Omental fat pad (tissue), 4 donors: ENCODE results near the gene UEVLD. TPM values are rescaled to one million over a fixed set of nuclear protein-coding genes. Genes with fewer than 3 reads are reported as not detected.

ENCODE experiments used
- ATAC-seq: fragments of 150-250 bp; one replicate; pipeline ENCODE4 v1.9.1; 2016; ENCODE audit warnings: mild to moderate bottlenecking, moderate library complexity; ENCODE audit not compliant: low FRiP score
- DNase-seq: peaks from one replicate; pipeline ENCODE4 v3.0.0-alpha.2; 2019; ENCODE audit warnings: low spot score
- total RNA-seq, 4 donors: library from RNA; depleted of rRNA; stranded (reverse); fragments of >200 nt; gene quantifications; one replicate each; pipeline ENCODE4 v1.1.0, GENCODE V29; 2016
- TF ChIP-seq, protein P1 (sequence below), 3 donors: fragments of 450-650 bp; IDR thresholded peaks; one replicate each; pipeline ENCODE4 v1.5.1; 2016 to 2017; ENCODE audit warnings: antibody characterized with exemption in 3 of 3, mild to moderate bottlenecking in 3 of 3, moderate library complexity in 2 of 3

Gene UEVLD
- total RNA-seq, 4 donors from 2014 or later = 23.1 to 46.5 (median 31.2) TPM

GRCh38 chr11:18563090-18563730, 25.3 kb downstream of the UEVLD start:
- ATAC-seq = no peak
- TF ChIP-seq, protein P1, sequence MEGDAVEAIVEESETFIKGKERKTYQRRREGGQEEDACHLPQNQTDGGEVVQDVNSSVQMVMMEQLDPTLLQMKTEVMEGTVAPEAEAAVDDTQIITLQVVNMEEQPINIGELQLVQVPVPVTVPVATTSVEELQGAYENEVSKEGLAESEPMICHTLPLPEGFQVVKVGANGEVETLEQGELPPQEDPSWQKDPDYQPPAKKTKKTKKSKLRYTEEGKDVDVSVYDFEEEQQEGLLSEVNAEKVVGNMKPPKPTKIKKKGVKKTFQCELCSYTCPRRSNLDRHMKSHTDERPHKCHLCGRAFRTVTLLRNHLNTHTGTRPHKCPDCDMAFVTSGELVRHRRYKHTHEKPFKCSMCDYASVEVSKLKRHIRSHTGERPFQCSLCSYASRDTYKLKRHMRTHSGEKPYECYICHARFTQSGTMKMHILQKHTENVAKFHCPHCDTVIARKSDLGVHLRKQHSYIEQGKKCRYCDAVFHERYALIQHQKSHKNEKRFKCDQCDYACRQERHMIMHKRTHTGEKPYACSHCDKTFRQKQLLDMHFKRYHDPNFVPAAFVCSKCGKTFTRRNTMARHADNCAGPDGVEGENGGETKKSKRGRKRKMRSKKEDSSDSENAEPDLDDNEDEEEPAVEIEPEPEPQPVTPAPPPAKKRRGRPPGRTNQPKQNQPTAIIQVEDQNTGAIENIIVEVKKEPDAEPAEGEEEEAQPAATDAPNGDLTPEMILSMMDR (IDR thresholded peaks at IDR 0.05) = no peak
- no peak for DNase-seq

DNA sequence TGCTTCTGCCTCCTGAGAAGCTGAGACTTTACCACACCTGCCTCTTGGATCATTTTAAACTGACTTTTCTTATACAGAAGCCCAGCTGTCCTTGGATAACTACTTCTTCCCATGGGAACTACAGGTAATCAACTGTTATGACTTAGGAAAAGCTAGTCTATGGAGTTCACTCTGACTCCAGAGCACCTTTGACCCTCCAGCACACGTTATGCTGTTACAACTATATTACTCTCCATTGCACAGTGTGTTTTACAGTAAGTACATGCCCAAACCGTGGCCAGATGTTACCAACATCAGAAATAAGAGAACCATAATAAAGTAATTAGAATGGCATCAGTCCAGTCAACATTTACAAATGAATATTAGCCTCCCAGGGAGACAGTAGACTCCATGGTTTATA, 40.5 kb downstream of the UEVLD start:
- DNase-seq (no peak), ATAC-seq (no peak)
- TF ChIP-seq, protein P1 (IDR thresholded peaks at IDR 0.05) = no peak

- TF ChIP-seq, protein P1 (IDR thresholded peaks at IDR 0.05) = no peak
- ATAC-seq (no peak), DNase-seq (no peak)
Observed at GRCh38 chr11:18540207-18541009, 48.1 kb downstream of the UEVLD start.

DNA sequence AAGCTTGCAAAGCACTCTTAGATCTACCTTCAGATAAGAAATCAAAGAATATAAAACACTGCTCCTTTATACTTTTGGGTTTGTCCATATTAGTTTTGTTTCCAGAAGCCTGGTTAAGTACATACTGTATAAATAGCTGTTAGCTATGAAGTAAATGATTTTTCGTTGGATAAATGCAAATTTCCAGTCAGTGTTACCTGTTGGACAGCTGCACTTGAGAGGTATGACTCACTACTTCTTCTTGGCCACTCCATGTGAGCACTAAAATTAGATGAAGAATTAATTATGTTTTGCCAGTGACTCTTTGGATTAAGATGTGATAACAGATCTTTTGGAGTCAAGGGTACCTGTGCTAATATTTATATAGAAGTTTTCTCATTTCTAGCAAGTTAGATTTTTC, 52.3 kb downstream of the UEVLD start:
- TF ChIP-seq, protein P1 (IDR thresholded peaks at IDR 0.05) = no peak
- ATAC-seq (no peak), DNase-seq (no peak)

GRCh38 chr11:18534245-18534644, 54.3 kb downstream of the UEVLD start:
- ATAC-seq = no peak
- TF ChIP-seq, protein P1 (IDR thresholded peaks at IDR 0.05) = no peak

DNA sequence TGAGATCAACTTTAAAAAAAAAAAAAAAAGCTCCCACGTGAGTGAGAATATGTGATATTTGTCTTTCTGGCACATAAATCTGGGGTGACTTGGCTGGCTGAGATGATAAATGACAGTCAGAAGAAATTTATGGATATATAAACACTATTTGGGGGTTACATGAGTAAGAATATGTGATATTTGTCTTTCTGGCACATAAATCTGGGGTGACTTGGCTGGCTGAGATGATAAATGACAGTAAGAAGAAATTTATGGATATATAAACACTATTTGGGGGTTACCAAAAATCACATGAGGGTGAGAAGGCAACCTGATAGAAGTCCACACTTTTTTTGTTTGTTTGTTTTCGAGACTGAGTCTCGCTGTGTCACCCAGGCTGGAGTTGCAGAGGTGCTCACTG, 55.2 kb downstream of the UEVLD start:
- TF ChIP-seq, protein P1 (IDR thresholded peaks at IDR 0.05) = no peak
- ATAC-seq (no peak), DNase-seq (no peak)

More at GRCh38 chr11:18534245-18534644, 54.3 kb downstream of the UEVLD start:
- DNase-seq = no peak
